ENCODE results near the gene GLDC.
"Not testable (repeated sequence)": the region's sequence is repeated elsewhere in the genome, so short reads cannot be mapped to it uniquely, and the experiment has no call there.

Gene GLDC

GRCh38 chr9:6660512-6660911 is 15.0 kb upstream of the GLDC start:
- DNase-seq = no peak

- DNase-seq = no peak
Measured at GRCh38 chr9:6658628-6659353, 13.3 kb upstream of the GLDC start.

DNA sequence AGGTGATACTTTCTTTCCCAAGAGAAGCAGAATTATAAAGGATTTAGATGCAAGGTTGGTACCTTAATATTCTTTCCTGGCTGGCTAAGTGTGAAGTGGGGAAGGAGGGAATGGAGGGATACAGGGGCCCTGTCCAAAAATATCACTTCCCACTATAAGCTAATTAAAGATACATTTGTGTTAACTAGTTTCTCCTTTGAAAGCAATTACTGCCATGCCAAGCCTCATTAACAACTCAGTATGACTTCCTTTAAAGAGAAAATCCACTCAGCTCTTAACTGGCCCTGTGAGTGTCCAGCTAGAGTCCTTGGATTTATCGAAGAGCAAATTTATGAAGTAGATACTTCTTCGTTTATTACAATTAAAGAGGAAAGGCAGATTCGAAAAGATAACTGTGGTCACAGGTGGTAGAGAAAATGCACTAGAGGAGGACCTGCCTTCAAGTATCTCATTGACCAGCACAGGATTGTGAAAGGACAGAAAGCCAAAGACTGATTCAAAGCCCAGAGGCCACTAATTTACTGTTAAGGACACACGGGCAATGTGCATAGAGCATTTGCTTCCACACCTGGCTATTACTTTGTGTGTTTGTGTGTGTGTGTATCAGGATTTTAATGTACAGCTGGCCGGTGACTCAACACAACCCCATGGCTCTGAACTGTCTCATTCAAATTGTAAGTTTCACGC is 11.2 kb upstream of the GLDC start:
- no peak for DNase-seq

GRCh38 chr9:6655036-6655435 is 9.5 kb upstream of the GLDC start:
- DNase-seq = no peak

DNA sequence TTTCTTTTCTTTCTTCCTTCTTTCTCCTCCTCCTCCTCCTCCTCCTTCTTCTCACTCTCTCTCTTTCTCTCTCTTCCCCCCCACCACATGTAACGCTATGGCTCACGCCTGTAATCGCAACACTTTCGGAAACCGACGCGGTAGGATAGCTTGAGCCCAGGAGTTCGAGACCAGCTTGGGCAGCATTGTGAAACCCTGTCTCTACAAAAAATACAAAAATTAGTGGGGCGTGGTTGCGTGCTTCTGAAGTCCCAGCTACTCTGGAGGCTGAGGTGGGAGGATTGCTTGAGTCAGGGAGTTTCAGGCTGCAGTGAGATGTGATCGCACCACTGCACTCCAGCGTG is 736 bp upstream of the GLDC start:
- no peak for DNase-seq

DNA sequence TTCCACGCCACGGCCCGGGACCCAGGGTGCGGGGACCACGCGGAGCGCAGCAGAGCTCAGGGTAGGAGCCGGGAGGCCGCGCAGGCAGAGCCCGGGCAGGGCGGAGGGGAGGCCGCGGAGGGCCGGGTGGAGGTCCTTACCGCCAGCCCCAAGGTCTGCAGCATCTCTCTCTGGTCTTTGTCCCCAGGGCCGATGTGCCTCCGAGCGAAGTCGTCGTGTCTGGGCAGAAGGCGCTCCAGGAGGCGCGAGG is 499 bp downstream of the GLDC start:
- peak; percentile 3 for DNase-seq

GRCh38 chr9:6644346-6645104 is 1.0 kb downstream of the GLDC start:
- DNase-seq = no peak

- no peak for DNase-seq
Measured at GRCh38 chr9:6641961-6642360, 3.6 kb downstream of the GLDC start.

- DNase-seq = no peak
Measured at GRCh38 chr9:6641561-6641960, 4.0 kb downstream of the GLDC start.

DNA sequence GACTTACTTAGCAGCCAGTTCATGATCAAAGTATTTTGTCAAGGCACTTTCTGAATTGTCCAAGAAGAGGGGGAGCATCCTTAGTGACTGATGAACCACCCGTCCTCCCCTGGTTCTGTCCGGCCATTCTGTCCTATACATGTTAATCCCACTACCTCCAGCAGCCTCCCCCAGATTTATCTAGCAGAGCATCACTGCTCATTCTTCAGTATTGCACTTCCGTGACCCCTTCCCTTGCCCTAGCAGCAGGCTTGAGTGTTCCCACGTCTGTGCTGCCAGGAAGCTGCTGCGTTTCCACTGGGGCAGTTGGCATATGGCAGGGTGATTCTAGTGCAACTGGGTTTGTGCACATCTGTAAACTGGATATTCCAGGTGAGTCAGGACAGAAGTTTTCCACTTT is 4.5 kb downstream of the GLDC start:
- DNase-seq = no peak

- DNase-seq = no peak
Measured at GRCh38 chr9:6640268-6641051, 5.1 kb downstream of the GLDC start.

GRCh38 chr9:6639622-6640021 is 5.9 kb downstream of the GLDC start:
- DNase-seq = no peak

- DNase-seq = no peak
Measured at GRCh38 chr9:6634444-6634843, 11.1 kb downstream of the GLDC start.

DNA sequence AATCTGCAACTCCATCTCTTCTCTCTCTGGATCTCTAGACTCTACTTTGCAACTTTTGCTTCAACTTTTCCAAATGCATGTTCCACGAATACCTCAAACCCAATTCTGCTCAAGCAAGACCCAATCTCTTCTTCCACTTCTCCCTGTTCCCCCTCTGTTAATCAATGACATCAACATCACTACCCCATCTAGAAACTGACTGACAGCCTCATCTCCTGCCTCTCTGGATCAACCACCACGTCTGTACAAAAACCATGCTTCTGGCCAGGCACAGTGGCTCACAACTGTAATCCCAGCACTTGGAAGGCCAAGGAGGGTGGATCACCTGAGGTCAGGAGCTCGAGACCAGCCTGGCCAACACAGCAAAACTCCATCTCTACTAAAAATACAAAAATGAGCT is 12.2 kb downstream of the GLDC start:
- DNase-seq = no peak

GRCh38 chr9:6632516-6633183 is 12.9 kb downstream of the GLDC start:
- no peak for DNase-seq

DNA sequence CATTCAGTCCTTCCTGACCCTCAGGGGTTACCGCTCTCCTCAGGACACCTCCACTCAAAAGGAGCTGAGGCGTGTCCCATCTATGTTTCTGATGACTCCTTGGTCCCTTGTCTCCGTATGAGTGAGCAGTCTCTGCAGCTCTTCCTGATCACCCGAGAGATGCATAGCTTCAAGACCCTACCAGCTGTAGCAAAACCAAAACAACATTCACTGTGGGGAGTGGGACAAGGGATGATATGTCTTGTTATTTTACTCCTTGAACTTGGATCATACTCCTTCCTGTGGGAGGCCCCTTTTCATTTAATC is 14.4 kb downstream of the GLDC start:
- DNase-seq = no peak

GRCh38 chr9:6630502-6631206 is 14.9 kb downstream of the GLDC start:
- DNase-seq = no peak

- no peak for DNase-seq
Measured at GRCh38 chr9:6628704-6629103, 16.8 kb downstream of the GLDC start.

- no peak for DNase-seq
Measured at GRCh38 chr9:6625363-6625762, 20.2 kb downstream of the GLDC start.

- not testable (repeated sequence) for DNase-seq
Measured at GRCh38 chr9:6622784-6623183, 22.7 kb downstream of the GLDC start.

DNA sequence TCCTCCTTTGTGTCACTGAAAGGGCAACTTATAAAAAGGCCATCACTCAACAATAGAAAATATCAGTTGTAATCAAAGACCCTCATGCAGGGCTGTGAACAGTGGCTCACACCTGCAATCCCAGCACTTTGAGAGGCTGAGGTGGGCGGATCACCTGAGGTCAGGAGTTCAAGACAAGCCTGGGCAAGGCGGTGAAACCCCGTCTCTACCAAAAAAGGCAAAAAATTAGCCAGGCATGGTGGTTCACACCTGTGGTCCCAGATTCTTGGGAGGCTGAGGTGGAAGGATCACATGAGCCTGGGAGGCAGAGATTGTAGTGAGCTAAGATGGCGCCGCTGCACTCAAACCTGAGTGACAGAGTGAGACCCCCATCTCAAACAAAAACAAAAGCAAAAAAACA is 24.7 kb downstream of the GLDC start:
- DNase-seq = no peak

GRCh38 chr9:6620353-6620752 is 25.2 kb downstream of the GLDC start:
- DNase-seq = no peak

- DNase-seq = no peak
Measured at GRCh38 chr9:6619909-6620308, 25.6 kb downstream of the GLDC start.
